GM20431 (cell line): Measurements from ENCODE around the gene WSCD2.

Experiments
- in situ Hi-C: fragments of 300-500 bp; cut with MseI, MboI; formaldehyde crosslinking; loops from one replicate; pipeline ENCODE4 v1.15.0; 2020; ENCODE audit warnings: low sequenced_read_pairs; ENCODE audit not compliant: unreplicated experiment

Gene WSCD2

GRCh38 chr12:108215458-108215857, 86.4 kb downstream of the WSCD2 start:
- in situ Hi-C loops: no loop called here

DNA sequence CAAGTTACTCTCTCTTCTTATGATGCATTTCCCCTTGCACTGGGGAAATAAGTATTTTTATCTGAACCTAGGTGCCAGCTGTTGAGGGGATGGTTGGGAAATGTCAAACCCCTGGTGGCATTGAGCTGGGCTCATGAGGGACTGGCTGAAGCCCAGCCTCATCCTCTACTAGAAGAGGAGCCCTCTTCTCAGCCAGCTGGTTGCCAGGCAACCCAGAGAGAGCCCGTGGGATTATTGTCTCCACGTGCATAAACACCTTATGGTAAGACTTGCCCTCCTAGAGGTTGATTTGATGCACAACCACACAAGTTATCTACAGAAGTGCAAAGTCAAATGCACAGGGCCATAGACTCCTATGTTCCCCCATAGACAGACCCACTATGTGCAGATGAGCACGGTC, 89.8 kb downstream of the WSCD2 start:
- in situ Hi-C loops: no loop called here

GRCh38 chr12:108225101-108225500, 96.0 kb downstream of the WSCD2 start:
- in situ Hi-C loops: loop anchor here (25.0 kb wide), 1 partner anchor 237 kb away; no protein-coding TSS in a partner anchor

DNA sequence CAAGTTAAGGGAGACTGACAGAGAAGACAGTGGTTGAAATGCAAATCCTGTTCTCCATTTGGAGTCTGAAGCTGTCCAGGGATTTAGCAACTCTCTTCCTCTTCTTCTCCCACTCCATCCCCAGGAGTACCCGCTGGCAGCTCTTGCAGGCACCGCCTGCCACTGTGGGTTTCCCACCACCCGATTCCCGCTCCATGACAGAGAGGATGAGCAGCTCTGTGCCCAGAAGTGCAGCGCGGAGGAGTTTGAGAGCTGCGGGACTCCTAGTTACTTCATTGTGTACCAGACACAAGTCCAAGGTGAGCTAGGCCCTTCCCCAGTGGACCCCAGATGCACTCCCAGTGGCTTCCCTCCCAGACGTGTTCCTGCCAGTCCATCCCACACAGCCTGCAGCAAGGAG, 97.8 kb downstream of the WSCD2 start:
- in situ Hi-C loops: loop anchor here (25.0 kb wide), 1 partner anchor 235 kb away; no protein-coding TSS in a partner anchor

GRCh38 chr12:108228746-108229145, 99.7 kb downstream of the WSCD2 start:
- in situ Hi-C loops: loop anchor here (25.0 kb wide), 1 partner anchor 234 kb away; no protein-coding TSS in a partner anchor

DNA sequence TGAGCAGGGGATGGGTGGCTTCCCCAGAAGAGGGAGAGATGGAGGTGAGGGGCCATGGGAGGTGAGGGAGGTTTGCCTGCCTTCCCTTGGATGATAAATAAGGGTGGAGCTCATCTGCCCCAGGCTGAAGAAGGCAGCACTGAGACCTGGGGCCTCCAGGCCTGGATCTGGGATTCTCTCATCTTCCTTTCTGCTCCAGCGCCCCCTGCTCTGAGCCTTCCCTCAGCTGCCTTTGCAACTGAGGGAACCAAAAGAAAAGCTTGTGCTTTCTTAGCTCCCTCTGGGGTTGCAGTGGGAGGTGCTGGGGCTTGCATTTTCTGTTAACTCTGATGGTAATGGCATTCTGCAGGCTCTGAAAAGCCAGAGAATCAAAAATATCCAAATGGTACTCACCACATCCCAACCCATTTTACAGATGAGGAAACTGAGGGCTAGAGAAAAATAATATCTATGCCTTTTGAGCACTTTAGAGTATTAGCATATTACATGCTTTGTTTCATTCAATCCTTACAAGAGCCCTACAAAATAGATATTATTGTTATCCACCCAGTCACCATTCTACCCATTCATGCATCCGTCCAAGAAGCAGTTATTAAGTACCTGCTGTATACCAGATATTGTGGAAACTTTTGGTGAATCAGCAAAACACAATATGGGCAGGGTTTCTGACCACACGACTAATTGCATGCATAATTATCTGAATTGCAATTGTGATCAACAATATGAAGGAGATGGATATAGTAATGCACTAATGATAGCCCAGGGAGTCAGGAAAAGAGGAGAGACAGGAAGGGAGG, 102.2 kb downstream of the WSCD2 start:
- in situ Hi-C loops: loop anchor here (25.0 kb wide), 1 partner anchor 231 kb away; no protein-coding TSS in a partner anchor

GRCh38 chr12:108231909-108232434, 102.9 kb downstream of the WSCD2 start:
- in situ Hi-C loops: loop anchor here (25.0 kb wide), 1 partner anchor 230 kb away; no protein-coding TSS in a partner anchor

- in situ Hi-C loops: loop anchor here (25.0 kb wide), 1 partner anchor 230 kb away; no protein-coding TSS in a partner anchor
Measured at GRCh38 chr12:108232565-108232964, 103.5 kb downstream of the WSCD2 start.

GRCh38 chr12:108234158-108234557, 105.1 kb downstream of the WSCD2 start:
- in situ Hi-C loops: loop anchor here (25.0 kb wide), 1 partner anchor 228 kb away; no protein-coding TSS in a partner anchor

DNA sequence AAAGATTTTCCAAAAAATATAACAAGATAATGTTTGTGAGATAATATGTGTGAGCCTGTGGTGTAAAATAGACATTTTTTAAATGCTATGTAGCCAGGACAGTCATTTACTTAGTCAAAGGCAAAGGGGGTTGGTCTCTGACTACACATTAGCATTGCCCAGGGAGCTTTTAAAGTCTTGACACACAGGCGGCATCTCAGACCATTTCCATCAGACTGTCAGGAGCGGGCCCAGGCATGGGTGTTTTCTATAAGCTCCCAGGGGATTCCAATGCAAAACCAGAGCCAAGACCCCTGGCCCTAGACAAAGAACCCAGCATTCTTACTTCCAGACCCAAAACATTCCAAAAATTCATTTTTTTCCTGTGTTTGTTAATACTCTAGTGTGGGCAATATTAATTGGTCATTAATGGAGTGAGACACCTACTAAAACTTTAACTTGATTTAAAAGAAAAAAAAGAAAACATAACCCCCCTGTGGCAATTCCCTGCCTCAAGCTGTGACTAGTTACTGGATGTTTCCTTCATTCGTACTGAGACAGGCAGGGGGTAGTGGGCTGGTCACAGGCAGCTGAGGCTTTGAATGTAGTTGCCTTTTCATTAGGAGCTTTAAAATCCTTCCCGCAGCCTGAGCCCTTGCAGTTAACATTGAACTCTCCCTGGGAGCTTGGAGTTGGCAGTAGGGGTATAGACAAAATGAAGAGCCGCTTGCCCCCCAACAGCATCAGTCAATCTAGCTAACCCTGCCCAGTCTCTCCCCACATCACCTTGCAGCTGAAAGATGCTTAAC, 106.3 kb downstream of the WSCD2 start:
- in situ Hi-C loops: loop anchor here (25.0 kb wide), 1 partner anchor 227 kb away; no protein-coding TSS in a partner anchor

DNA sequence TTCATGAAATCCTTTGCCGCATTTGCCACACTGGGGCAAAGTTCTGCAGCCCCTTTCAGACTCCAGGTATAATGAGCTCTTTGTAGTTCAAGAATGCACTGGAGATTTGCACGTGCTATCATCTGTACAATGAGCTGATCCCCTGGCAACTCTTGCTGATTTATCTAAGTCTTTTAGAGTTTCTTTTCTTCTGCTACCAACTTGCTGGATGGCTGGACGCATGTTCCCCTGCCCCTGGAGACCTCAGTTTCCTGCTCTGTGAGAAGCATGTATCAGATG, 106.8 kb downstream of the WSCD2 start:
- in situ Hi-C loops: loop anchor here (25.0 kb wide), 1 partner anchor 226 kb away; no protein-coding TSS in a partner anchor

DNA sequence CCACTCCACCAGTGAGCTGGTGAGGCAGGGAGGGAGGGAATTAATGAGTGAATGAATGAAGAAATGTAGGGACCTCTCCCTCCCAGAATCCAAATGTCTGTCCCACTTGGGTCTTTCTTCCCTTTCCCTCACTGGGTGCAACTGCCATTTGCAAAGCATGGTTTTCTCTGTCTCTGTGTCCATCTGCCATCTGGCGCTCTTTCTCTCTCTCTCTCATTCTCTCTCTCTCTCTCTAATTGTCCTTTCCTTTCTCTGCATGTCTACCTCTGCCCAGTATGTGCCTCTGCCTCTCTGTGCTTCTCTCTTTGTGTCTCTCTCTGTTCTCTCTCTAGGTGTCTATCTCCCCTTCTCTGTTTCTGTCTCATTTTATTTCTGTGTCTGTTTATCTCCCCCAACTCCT, 107.3 kb downstream of the WSCD2 start:
- in situ Hi-C loops: loop anchor here (25.0 kb wide), 1 partner anchor 226 kb away; no protein-coding TSS in a partner anchor

DNA sequence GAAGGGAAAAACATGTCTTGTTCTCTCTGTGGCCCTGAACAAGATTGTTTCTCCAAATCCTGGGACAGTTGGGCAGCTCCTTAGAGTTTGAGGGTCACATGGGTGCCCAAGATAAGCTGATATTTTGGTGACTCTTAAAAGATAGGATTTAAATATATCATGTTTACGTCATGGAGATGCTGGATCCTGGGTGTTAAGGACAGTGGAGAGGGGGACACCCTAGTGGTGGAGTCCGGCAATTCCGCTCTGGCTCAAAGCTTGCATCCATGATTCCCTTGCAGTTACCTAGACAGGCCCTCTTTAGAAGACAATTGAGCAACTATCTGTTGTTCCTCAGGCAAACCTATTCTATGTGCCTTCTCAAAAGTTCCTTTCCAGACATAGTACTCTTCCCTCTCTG, 108.2 kb downstream of the WSCD2 start:
- in situ Hi-C loops: loop anchor here (25.0 kb wide), 1 partner anchor 225 kb away; no protein-coding TSS in a partner anchor

DNA sequence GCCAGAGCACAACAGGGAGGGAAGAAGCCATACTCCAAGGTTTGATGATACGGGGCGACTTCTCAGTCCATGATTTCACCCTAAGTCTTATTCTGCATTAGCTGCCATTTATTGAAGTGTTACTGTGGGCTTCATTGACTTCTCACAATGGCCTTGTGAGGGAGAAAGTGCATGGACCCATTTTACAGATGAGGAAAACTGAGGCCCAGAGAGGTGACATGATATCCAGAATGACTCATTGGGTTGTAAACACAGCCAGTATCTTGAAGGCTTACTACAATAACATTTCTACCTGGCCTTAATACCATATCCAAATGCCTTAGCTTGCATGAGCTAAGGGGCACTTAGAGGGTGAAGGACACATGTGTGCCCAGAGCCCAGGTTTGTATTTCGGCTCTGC, 109.4 kb downstream of the WSCD2 start:
- in situ Hi-C loops: loop anchor here (25.0 kb wide), 1 partner anchor 224 kb away; no protein-coding TSS in a partner anchor

DNA sequence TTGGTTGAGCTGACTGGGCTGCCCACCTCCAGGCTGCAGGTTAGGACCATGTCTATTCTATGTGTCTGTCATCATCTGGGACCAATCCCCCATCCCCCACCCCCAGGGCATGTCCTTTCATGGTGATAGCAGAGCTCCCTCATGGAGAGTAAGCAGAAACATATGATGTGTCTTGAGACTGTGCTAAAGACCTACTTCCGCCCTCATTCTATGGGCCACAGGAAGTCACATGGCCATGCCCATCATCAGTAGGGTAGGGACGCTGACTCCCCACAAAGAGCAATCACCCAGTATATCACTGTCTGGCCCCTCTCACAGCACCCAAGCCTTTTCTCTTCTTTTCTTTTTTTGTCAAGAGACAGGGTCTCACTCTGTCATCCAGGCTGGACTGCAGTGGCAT, 110.3 kb downstream of the WSCD2 start:
- in situ Hi-C loops: loop anchor here (25.0 kb wide), 1 partner anchor 223 kb away; no protein-coding TSS in a partner anchor

DNA sequence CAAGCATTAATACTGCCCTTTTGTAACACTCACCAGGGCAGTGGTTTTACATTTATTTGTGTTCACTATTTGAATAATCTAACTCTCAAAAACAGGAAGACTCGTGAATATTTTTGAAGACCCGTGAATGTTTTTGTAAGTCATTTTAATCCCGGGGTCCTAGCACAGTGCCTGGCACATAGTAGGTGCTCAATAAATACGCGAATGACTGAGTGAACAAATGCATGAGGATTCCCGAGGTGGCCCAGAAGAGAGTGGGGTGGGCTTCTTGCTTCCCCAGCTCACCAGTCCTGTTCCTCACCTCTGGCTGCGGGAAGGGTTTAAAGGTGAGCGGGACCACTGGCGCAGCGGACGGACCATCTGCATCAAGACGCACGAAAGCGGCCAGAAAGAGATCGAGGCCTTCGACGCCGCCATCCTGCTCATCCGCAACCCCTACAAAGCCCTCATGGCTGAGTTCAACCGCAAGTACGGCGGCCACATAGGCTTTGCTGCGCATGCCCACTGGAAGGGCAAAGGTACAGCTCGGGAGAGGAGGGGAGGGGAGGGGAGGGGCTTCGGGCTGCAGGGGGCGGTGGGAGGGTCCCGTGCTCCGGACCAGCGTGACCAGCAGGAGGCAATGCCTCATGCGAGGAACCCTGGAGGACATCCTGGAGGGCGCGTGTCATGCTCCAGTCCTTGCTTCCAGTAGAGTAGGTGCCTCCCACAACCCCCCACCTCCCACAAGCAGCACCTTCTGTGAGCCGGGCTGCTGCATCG, 111.1 kb downstream of the WSCD2 start:
- in situ Hi-C loops: loop anchor here (25.0 kb wide), 1 partner anchor 222 kb away; no protein-coding TSS in a partner anchor

GRCh38 chr12:108240928-108241327, 111.8 kb downstream of the WSCD2 start:
- in situ Hi-C loops: loop anchor here (25.0 kb wide), 1 partner anchor 221 kb away; no protein-coding TSS in a partner anchor

DNA sequence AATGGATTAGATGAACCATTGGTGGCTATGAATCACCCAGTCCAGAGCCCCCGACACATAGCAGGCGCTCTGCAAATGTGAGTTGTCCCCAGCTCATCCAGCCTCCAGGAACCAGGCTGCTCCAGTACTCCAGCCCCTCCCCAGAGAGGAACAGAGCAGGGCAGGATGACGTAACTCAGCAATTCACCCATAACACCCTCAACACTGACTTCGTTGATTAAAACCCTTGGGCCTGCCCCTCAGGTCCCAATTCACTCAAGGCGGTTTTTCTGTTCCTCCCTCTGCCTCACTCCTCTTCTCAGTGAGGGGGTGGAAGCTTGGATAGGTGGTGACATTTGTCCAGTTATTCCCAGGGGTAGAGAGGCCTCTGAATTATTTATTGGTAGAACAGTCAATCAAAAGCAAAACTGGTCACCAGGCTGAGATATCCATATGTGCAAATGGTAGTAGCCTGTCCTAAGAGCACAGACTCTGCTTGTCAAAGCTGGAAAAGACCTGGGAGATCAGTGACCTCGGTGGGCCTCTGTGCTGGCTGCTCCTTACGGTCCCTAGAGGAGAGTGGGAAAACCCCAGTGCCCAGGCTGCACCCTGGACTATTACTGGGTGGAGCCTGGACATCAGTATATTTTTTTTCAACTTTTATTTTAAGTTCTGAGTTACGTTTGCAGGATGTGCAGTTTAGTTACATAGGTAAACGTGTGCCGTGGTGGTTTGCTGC, 113.1 kb downstream of the WSCD2 start:
- in situ Hi-C loops: loop anchor here (25.0 kb wide), 1 partner anchor 220 kb away; no protein-coding TSS in a partner anchor

- in situ Hi-C loops: loop anchor here (25.0 kb wide), 1 partner anchor 215 kb away; no protein-coding TSS in a partner anchor
Measured at GRCh38 chr12:108247130-108247529, 118.0 kb downstream of the WSCD2 start.
